NCI-H2227 treated with DMSO at 0.1 percent for 48 hours (cell line): ENCODE data around the gene PCDHB8.
A peak's percentile ranks its signal among the peaks of the same experiment; 100 is the strongest.
"Not testable (repeated sequence)": the region's sequence is repeated elsewhere in the genome, so short reads cannot be mapped to it uniquely, and the experiment has no call there.

ENCODE experiments used
- DNase-seq: peaks from one replicate; lab custom pipeline; 2025; lab: John Stamatoyannopoulos, UW

Gene PCDHB8

GRCh38 chr5:141177577-141178191, at the start of gene PCDHB8:
Gene PCDHB8 (plus strand): TSS chr5:141177790. CDS start chr5:141178035, 245 bp downstream.
- not testable (repeated sequence) for DNase-seq

- peak; percentile 75 for DNase-seq
Observed at GRCh38 chr5:141135030-141135717, 42.4 kb upstream of the PCDHB8 start, which contains the start of gene PCDHB5. Gene PCDHB5 (plus strand): TSS chr5:141135206. CDS start chr5:141135435, 229 bp downstream.

DNA sequence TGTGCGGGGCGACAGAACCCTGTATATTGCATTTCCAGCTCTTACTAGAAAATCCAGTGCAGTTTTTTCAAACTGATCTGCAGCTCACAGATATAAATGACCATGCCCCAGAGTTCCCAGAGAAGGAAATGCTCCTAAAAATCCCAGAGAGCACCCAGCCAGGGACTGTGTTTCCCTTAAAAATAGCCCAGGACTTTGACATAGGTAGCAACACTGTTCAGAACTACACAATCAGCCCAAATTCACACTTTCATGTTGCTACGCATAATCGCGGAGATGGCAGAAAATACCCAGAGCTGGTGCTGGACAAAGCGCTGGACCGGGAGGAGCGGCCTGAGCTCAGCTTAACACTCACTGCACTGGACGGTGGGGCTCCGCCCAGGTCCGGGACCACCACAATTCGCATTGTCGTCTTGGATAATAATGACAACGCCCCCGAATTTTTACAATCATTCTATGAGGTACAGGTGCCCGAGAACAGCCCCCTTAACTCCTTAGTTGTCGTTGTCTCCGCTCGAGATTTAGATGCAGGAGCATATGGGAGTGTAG, 41.8 kb upstream of the PCDHB8 start:
- no peak for DNase-seq

- not testable (repeated sequence) for DNase-seq
Observed at GRCh38 chr5:141137346-141137745, 40.2 kb upstream of the PCDHB8 start.

DNA sequence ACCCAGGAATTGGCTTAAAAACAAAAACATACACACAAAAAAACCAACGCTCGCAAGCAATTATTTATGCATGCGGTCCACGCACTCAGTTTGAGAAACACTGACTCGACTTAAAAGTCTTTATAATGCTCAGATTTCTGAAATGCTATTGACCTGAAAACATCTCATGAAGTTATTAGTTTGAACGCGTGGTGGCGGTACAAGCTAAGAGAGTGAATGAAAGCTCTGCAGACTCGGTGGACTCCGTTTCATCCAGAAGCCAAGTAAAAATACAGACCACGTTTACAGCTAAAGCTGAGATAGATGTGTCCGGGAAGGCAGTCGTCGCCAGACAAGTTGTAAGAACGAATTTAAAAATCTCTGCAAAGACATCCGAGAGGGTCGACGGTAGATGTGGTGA, 27.8 kb upstream of the PCDHB8 start, which contains the start of gene PCDHB6:
PCDHB6 (plus strand) TSS at position 246 of the 400 bp plus-strand sequence. CDS start 201 bp downstream, outside the sequence.
- peak; percentile 46 for DNase-seq

DNA sequence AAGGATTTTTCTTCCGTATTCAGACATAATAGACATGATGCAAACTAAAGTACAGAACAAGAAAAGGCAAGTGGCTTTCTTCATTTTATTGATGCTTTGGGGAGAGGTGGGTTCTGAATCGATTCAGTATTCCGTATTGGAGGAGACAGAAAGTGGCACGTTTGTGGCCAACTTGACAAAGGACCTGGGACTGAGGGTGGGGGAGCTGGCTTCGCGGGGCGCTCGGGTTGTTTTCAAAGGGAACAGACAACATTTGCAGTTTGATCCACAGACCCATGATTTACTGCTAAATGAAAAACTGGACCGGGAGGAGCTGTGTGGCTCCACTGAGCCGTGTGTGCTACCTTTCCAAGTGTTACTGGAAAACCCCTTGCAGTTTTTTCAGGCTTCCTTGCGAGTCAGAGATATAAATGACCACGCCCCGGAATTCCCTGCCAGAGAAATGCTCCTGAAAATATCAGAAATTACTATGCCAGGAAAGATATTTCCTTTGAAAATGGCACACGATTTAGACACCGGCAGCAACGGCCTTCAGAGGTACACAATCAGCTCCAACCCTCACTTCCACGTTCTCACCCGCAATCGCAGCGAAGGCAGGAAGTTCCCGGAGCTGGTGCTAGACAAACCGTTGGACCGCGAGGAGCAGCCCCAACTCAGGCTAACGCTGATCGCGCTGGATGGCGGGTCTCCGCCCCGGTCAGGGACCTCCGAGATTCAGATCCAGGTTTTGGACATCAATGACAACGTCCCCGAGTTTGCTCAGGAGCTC, 27.2 kb upstream of the PCDHB8 start:
- peak; percentile 7 for DNase-seq

GRCh38 chr5:141150993-141151325, 26.6 kb upstream of the PCDHB8 start:
- no peak for DNase-seq

DNA sequence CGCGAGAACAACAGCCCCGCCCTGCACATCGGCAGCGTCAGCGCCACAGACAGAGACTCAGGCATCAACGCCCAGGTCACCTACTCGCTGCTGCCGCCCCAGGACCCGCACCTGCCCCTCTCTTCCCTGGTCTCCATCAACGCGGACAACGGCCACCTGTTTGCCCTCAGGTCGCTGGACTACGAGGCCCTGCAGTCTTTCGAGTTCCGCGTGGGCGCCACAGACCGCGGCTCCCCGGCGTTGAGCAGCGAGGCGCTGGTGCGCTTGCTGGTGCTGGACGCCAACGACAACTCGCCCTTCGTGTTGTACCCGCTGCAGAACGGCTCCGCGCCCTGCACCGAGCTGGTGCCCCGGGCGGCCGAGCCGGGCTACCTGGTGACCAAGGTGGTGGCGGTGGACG, 26.0 kb upstream of the PCDHB8 start:
- DNase-seq, result not testable (repeated sequence)

GRCh38 chr5:141152096-141152495, 25.5 kb upstream of the PCDHB8 start:
- not testable (repeated sequence) for DNase-seq

GRCh38 chr5:141155540-141156374, 21.8 kb upstream of the PCDHB8 start:
- peak; percentile 9 for DNase-seq

- not testable (repeated sequence) for DNase-seq
Observed at GRCh38 chr5:141157356-141157755, 20.2 kb upstream of the PCDHB8 start.

DNA sequence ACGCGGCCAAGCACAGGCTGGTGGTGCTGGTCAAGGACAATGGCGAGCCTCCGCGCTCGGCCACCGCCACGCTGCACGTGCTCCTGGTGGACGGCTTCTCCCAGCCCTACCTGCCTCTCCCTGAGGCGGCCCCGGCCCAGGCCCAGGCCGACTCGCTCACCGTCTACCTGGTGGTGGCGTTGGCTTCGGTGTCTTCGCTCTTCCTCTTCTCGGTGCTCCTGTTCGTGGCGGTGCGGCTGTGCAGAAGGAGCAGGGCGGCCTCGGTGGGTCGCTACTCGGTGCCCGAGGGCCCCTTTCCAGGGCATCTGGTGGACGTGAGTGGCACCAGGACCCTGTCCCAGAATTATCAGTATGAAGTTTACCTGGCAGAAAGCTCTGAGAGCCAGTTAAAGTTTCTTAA, 19.7 kb upstream of the PCDHB8 start:
- not testable (repeated sequence) for DNase-seq

DNA sequence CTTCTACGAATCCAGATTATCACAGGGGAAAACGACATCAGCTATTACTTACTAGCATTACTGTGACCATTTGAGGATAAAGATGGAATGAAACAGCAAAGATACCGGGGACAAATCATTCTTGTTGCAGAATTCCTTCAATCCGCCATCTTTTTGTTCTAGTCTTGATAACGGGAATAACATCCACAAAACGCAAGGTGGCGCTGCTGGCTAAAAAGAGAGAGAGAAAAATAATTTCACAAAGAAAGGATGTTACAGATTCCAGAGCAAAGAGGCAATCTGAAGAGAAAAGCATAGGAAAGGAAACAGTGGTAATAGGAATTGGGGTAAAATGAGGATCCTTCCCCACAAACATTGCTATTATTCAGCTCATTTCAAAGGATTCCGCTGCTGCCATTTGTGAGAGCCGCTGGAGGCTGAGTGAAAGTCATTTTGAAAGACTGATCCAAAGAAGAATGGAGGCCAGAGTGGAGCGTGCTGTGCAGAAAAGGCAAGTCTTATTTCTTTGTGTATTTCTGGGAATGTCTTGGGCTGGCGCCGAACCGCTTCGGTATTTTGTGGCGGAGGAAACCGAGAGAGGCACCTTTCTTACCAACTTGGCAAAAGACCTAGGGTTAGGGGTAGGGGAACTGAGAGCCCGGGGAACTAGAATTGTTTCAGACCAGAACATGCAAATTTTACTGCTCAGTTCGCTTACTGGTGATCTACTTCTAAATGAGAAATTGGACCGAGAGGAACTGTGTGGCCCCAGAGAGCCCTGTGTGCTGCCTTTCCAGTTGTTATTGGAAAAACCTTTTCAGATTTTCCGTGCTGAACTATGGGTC, 5.0 kb upstream of the PCDHB8 start, which contains the start of gene PCDHB7:
PCDHB7 (plus strand) TSS at position 264 of the 824 bp plus-strand sequence; CDS start at position 456, 192 bp downstream.
- DNase-seq, result peak; percentile 21

DNA sequence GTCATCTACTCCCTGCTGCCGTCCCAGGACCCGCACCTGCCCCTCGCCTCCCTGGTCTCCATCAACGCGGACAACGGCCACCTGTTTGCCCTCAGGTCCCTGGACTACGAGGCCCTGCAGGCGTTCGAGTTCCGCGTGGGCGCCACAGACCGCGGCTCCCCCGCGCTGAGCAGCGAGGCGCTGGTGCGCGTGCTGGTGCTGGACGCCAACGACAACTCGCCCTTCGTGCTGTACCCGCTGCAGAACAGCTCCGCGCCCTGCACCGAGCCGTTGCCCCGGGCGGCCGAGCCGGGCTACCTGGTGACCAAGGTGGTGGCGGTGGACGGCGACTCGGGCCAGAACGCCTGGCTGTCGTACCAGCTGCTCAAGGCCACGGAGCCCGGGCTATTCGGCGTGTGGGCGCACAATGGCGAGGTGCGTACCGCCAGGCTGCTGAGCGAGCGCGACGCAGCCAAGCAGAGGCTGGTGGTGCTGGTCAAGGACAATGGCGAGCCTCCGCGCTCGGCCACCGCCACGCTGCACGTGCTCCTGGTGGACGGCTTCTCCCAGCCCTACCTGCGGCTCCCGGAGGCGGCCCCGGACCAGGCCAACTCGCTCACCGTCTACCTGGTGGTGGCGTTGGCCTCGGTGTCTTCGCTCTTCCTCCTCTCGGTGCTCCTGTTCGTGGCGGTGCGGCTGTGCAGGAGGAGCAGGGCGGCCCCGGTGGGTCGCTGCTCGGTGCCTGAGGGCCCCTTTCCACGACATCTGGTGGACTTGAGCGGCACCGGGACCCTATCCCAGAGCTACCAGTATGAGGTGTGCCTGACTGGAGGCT, 3.1 kb upstream of the PCDHB8 start:
- not testable (repeated sequence) for DNase-seq

DNA sequence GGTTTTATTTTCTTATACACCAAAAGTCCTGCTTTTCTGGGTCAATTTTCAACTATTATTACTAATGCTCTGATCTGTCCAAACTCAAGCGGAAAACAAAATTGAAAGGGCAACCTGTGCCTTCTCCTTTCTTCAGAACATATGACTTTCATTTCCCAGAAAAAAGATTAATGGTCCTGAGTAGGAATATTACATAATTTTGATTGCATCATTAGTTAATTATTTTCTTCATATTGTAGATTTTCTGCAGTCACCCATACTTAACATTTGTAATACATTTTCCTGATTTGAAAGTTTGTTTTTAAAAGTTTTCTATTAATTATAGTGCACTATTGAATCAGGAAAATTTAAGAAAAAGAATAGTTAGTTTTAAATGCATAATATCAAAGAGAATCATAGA, 1.7 kb upstream of the PCDHB8 start:
- no peak for DNase-seq

GRCh38 chr5:141179371-141179770, 1.8 kb downstream of the PCDHB8 start:
- DNase-seq, result not testable (repeated sequence)

DNA sequence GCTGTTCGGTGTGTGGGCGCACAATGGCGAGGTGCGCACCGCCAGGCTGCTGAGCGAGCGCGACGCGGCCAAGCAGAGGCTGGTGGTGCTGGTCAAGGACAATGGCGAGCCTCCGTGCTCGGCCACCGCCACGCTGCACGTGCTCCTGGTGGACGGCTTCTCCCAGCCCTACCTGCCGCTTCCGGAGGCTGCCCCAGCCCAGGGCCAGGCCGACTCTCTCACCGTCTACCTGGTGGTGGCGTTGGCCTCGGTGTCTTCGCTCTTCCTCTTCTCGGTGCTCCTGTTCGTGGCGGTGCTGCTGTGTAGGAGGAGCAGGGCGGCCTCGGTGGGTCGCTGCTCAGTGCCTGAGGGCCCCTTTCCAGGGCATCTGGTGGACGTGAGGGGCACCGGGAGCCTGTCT, 2.3 kb downstream of the PCDHB8 start:
- not testable (repeated sequence) for DNase-seq

GRCh38 chr5:141180313-141180712, 2.7 kb downstream of the PCDHB8 start:
- no peak for DNase-seq

DNA sequence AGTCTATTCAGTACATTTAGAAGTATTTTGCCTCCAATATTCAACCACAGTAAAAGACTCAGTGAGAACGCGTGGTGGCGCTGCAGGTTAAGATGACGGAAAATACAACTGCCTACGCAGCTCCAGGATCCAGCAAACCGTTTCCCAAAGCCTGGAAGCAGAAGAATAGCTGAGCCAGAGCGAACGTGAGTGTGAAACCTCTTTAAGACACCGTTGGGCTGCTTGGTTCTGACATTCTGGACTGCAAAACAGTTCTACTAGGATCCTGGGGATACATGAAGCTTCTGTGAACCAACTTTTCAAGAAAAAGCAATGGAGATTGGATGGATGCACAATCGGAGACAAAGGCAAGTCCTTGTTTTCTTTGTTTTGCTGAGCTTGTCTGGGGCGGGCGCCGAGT, 4.7 kb downstream of the PCDHB8 start, which contains the start of gene PCDHB16:
PCDHB16 (plus strand) TSS at position 140 of the 400 bp plus-strand sequence; CDS start at position 313, 173 bp downstream.
- no peak for DNase-seq
